ENCODE results near the gene CCDC27. TPM values are rescaled to one million over a fixed set of nuclear protein-coding genes. Genes with fewer than 3 reads are reported as not detected.

CCDC27 gene
- polyA plus RNA-seq, 1 experiment: not detected

- no peak overlapping the region for H3K27ac ChIP-seq (ENCODE audit: low read depth, low read length)
- ChIA-PET POLR2A (no interaction called here), CTCF (no interaction called here)
- no peak for TF ChIP-seq CTCF (IDR thresholded peaks at IDR 0.05; ENCODE audit: low read depth, low read length)
- H3K4me3 ChIP-seq (ENCODE audit: low read depth, low read length): no peak overlapping the region
- H3K27me3 ChIP-seq (ENCODE audit: control insufficient read depth, insufficient read depth, low read length): no peaks in the 10 kb centered on the region
- no peaks in the 10 kb centered on the region; the same call in 1 of the 2 replicates for H3K9me3 ChIP-seq (ENCODE audit: control insufficient read depth, insufficient read depth, low read length)
- no peak for DNase-seq (ENCODE audit: low read depth, low spot score)
Observed at GRCh38 chr1:3777647-3778589, 25.7 kb downstream of the CCDC27 start.

- Histone ChIP-seq H3K9me3 (ENCODE audit: control insufficient read depth, insufficient read depth, low read length) (no peaks in the 10 kb centered on the region; the same call in 1 of the 2 replicates), H3K27me3 (ENCODE audit: control insufficient read depth, insufficient read depth, low read length) (no peaks in the 10 kb centered on the region), H3K27ac (ENCODE audit: low read depth, low read length) (no peak overlapping the region), H3K4me3 (ENCODE audit: low read depth, low read length) (no peak overlapping the region)
- no peak for TF ChIP-seq CTCF (IDR thresholded peaks at IDR 0.05; ENCODE audit: low read depth, low read length)
- CTCF ChIA-PET: no interaction called here
- DNase-seq (ENCODE audit: low read depth, low spot score): no peak
- POLR2A ChIA-PET: no interaction called here
Observed at GRCh38 chr1:3778590-3779264, 26.5 kb downstream of the CCDC27 start.

DNA sequence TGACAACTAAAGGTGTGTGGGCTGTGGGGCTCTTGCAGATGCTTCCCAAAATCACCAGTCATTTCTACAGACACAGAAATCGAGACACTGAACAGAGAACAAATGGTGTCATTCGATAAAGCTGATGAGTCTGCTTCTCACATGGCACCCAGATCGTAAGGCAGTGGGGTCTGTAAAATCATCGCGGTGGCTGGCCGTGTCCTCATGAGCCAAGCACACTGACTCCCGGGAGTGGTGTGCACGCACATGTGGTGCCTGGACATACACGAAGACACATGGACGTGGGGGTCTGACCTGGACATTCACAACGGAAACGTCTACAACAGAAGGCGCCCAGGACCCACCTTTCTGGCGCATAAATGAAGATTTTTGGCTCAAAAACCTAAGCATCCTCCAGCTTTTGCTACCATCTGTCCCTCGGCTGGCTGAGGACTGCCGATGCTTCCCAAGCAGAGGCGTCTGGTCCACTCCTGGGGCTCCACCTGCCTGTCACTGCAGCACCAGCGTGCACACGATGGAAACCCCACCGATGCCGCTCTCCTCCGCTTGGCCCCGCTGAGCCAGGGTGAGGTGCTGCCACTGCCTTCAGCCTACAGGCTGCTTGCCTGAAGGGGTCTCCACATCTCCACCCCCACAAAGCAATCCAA, 27.1 kb downstream of the CCDC27 start:
- CTCF ChIA-PET: no interaction called here
- no peaks in the 10 kb centered on the region; the same call in 1 of the 2 replicates for H3K9me3 ChIP-seq (ENCODE audit: control insufficient read depth, insufficient read depth, low read length)
- TF ChIP-seq CTCF (IDR thresholded peaks at IDR 0.05; ENCODE audit: low read depth, low read length): no peak
- no peak overlapping the region for H3K27ac ChIP-seq (ENCODE audit: low read depth, low read length)
- POLR2A ChIA-PET: no interaction called here
- DNase-seq (ENCODE audit: low read depth, low spot score): no peak
- H3K4me3 ChIP-seq (ENCODE audit: low read depth, low read length): no peak overlapping the region
- H3K27me3 ChIP-seq (ENCODE audit: control insufficient read depth, insufficient read depth, low read length): no peaks in the 10 kb centered on the region

DNA sequence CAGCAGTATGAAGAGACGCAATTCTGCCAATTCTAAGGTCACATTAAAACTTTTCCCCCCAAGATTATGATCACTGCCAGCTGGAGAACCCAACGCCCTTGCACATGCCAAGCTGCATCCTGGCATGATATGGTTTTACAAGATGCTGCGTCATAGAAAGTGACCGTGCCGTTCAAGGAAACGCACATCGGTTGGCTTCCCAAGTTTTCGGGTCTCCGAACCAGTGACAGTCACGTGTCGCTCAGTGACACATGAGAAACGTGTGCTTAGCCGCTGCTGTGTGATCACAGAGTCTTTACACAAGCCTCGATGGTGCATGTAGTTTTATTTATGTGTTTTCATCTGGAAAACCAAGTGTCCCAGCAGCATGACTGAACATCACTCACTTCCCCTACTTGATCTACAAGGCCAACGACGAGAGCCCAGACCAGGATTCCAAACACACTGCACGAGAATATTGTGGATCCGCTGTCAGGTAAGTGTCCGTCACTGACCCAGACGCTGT, 27.7 kb downstream of the CCDC27 start:
- TF ChIP-seq CTCF (IDR thresholded peaks at IDR 0.05; ENCODE audit: low read depth, low read length): no peak
- ChIA-PET CTCF (no interaction called here), POLR2A (no interaction called here)
- Histone ChIP-seq H3K27me3 (ENCODE audit: control insufficient read depth, insufficient read depth, low read length) (no peaks in the 10 kb centered on the region), H3K9me3 (ENCODE audit: control insufficient read depth, insufficient read depth, low read length) (no peaks in the 10 kb centered on the region; the same call in 1 of the 2 replicates), H3K27ac (ENCODE audit: low read depth, low read length) (no peak overlapping the region), H3K4me3 (ENCODE audit: low read depth, low read length) (no peak overlapping the region)
- DNase-seq (ENCODE audit: low read depth, low spot score): no peak
